Measurements from ENCODE around the gene DAO.

DNA sequence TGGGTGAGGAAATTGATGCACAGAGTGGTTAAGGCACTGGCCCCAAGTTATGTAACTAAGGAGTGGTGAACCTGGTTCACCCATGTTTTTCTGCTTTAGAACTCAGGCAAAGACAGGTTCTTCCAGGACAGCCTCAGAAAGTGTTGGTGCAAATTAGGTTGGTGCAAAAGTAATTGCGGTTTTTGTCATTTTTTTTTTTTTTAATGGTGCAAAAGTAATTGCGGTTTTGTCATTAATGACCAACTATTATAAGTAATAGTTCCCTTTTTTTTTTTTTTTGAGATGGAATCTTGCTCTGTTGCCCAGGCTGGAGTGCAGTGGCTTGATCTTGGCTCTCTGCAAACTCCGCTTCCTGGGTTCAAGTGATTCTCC lies 17.3 kb upstream of the DAO start:
- TF ChIP-seq, protein P1, sequence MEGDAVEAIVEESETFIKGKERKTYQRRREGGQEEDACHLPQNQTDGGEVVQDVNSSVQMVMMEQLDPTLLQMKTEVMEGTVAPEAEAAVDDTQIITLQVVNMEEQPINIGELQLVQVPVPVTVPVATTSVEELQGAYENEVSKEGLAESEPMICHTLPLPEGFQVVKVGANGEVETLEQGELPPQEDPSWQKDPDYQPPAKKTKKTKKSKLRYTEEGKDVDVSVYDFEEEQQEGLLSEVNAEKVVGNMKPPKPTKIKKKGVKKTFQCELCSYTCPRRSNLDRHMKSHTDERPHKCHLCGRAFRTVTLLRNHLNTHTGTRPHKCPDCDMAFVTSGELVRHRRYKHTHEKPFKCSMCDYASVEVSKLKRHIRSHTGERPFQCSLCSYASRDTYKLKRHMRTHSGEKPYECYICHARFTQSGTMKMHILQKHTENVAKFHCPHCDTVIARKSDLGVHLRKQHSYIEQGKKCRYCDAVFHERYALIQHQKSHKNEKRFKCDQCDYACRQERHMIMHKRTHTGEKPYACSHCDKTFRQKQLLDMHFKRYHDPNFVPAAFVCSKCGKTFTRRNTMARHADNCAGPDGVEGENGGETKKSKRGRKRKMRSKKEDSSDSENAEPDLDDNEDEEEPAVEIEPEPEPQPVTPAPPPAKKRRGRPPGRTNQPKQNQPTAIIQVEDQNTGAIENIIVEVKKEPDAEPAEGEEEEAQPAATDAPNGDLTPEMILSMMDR (IDR thresholded peaks at IDR 0.05; ENCODE audit: poor library complexity) = no peak
- TF ChIP-seq EZH2phosphoT487 (IDR thresholded peaks at IDR 0.05; ENCODE audit: low read depth, severe bottlenecking, unreplicated experiment) = no peak
